Tibial nerve (tissue), 4 donors: ENCODE data around the gene CCDC85B. TPM values are rescaled to one million over a fixed set of nuclear protein-coding genes. Genes with fewer than 3 reads are reported as not detected.

Experiments used
- DNase-seq, 2 donors: peaks; one replicate each; pipeline ENCODE4 v3.0.0-alpha.2; 2019; ENCODE audit warnings: low spot score in 2 of 2
- H3K27ac ChIP-seq, 4 donors: fragments of 200-600 bp; sonication (generic) in 3 of 4; one replicate each; pipeline ENCODE4 v1.5.1; 2017 to 2019; ENCODE audit warnings: mild to moderate bottlenecking in 1 of 4
- H3K27me3 ChIP-seq, 2 donors: fragments of 200-600 bp; sonication (generic) in 1 of 2; one replicate each; pipeline versions ENCODE4 v1.5.1 to v1.6.0; 2017 to 2019
- H3K36me3 ChIP-seq, 3 donors: fragments of 200-600 bp; sonication (generic); one replicate each; pipeline ENCODE4 v1.5.1; 2018 to 2019
- H3K4me1 ChIP-seq, 4 donors: fragments of 200-600 bp; sonication (generic) in 3 of 4; one replicate each; pipeline ENCODE4 v1.5.1; 2017 to 2019
- H3K4me3 ChIP-seq, 4 donors: fragments of 200-600 bp; sonication (generic) in 3 of 4; one replicate each; pipeline ENCODE4 v1.5.1; 2017 to 2019; ENCODE audit warnings: mild to moderate bottlenecking in 1 of 4, moderate library complexity in 1 of 4
- H3K9me3 ChIP-seq, 4 donors: fragments of 200-600 bp; sonication (generic) in 3 of 4; one replicate each; pipeline ENCODE4 v1.5.1; 2017 to 2019
- EP300 ChIP-seq, 2 donors: sonication (generic); formaldehyde crosslinking; IDR thresholded peaks; one replicate each; pipeline ENCODE4 v1.6.1; 2017; ENCODE audit warnings: antibody characterized with exemption in 2 of 2, mild to moderate bottlenecking in 1 of 2
- POLR2A ChIP-seq, 2 donors: fragments of 450-650 bp; IDR thresholded peaks; one replicate each; pipeline ENCODE4 v1.6.1; 2017; ENCODE audit warnings: antibody characterized with exemption in 2 of 2, mild to moderate bottlenecking in 2 of 2, moderate library complexity in 2 of 2
- WGBS, 2 donors: methylation state at CpG; one replicate each; pipeline ENCODE4 v1.1.5; 2018; 5-methylcytosine and 5-hydroxymethylcytosine counted together
- total RNA-seq, 4 donors: library from RNA; depleted of rRNA; stranded (reverse); fragments of >200 nt; gene quantifications; one replicate each; pipeline ENCODE4 v1.1.0, GENCODE V29; 2016
- TF ChIP-seq, protein P1 (sequence below), 5 experiments: fragments of 200-600 bp in 3 of 5; fragments of 450-650 bp in 2 of 5; sonication (generic) in 3 of 5; IDR thresholded peaks; one replicate each; pipeline ENCODE4 v1.5.1; 2016 to 2019; ENCODE audit warnings: antibody characterized with exemption in 5 of 5, mild to moderate bottlenecking in 3 of 5, moderate library complexity in 2 of 5

CCDC85B gene
- total RNA-seq, 4 donors from 2014 or later = 73.0 to 108 (median 89.4) TPM

- WGBS, 2 donors = 74 to 79% methylated on average over 8 of the region's 8 CpGs
- Histone ChIP-seq H3K9me3 (no peaks in the 10 kb centered on the region), H3K4me1 (peaks cover 0 to 27% (median 11%) of the 10 kb centered on the region in 4 donors), H3K27me3 (peaks cover 0 to 16% of the 10 kb centered on the region in 2 donors), H3K36me3 (no peaks in the 10 kb centered on the region), H3K27ac (peak overlapping the region in 1 of 4 donors; percentile 55), H3K4me3 (no peak overlapping the region)
- TF ChIP-seq, protein P1, sequence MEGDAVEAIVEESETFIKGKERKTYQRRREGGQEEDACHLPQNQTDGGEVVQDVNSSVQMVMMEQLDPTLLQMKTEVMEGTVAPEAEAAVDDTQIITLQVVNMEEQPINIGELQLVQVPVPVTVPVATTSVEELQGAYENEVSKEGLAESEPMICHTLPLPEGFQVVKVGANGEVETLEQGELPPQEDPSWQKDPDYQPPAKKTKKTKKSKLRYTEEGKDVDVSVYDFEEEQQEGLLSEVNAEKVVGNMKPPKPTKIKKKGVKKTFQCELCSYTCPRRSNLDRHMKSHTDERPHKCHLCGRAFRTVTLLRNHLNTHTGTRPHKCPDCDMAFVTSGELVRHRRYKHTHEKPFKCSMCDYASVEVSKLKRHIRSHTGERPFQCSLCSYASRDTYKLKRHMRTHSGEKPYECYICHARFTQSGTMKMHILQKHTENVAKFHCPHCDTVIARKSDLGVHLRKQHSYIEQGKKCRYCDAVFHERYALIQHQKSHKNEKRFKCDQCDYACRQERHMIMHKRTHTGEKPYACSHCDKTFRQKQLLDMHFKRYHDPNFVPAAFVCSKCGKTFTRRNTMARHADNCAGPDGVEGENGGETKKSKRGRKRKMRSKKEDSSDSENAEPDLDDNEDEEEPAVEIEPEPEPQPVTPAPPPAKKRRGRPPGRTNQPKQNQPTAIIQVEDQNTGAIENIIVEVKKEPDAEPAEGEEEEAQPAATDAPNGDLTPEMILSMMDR (IDR thresholded peaks at IDR 0.05) = no peak
- TF ChIP-seq POLR2A (IDR thresholded peaks at IDR 0.05) (no peak), EP300 (IDR thresholded peaks at IDR 0.05) (no peak)
- DNase-seq = no peak
These were observed 13.2 kb downstream of the CCDC85B start for GRCh38 chr11:65903715-65904114.

- Histone ChIP-seq H3K4me3 (no peak overlapping the region), H3K36me3 (no peaks in the 10 kb centered on the region), H3K4me1 (peaks cover 0 to 10% (median 5%) of the 10 kb centered on the region in 4 donors), H3K27ac (no peak overlapping the region), H3K9me3 (no peaks in the 10 kb centered on the region), H3K27me3 (no peaks in the 10 kb centered on the region)
- DNase-seq = no peak
- WGBS, 2 donors = 87 to 93% methylated on average over 5 of the region's 5 CpGs
- TF ChIP-seq, protein P1 (IDR thresholded peaks at IDR 0.05) = no peak
- TF ChIP-seq EP300 (IDR thresholded peaks at IDR 0.05) (no peak), POLR2A (IDR thresholded peaks at IDR 0.05) (no peak)
These were observed 16.1 kb downstream of the CCDC85B start for GRCh38 chr11:65906602-65907001.

- WGBS, 2 donors = 84 to 85% methylated on average over 6 of the region's 6 CpGs
These were observed 17.4 kb downstream of the CCDC85B start for GRCh38 chr11:65907878-65908277.

DNA sequence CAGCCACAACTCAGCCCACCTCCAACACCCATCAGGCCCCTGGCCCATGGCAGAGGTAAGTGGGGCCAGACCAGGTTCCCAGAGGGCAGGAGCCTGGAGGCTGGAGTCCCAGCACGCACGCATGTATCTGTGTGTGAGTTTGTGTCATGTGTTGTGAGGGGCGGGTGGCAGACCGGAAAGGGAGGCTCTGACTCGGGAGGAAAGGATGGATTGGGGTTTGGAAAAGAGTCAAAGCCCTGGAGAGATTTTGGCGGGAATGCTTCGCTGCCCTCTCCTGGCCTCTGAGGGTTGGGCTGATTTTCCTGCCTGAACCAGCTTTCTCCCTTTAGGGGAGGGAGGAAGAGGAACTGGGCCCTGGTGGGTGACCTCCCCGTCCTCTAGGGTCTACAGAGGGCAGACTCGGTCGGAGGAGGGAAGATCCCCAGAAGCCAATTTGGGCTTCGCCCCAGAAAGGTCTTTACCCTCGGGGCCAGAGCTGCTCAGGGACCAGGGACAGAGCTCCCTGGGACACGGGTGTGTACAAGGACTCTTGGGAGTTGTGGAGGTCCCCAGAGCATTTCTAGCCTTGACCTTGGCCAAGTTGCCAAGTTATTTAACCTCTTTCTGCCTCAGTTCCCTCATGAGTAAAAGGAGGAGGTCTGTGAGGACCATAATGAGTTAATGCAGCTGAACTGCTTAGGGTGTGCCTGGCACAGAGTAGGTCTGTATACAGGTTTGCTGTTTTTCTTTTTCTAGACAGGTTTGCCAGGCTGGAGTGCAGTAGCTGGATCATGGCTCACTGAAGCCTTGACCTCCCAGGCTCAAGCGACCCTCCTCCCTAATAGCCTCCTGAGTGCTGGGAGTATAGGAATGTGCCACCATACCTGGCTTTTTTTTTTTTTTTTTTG, 21.5 kb downstream of the CCDC85B start:
- WGBS, 2 donors = 14 to 17% methylated on average over 14 of the region's 14 CpGs
- H3K9me3 ChIP-seq = no peaks in the 10 kb centered on the region
- DNase-seq = peak in 1 of 2 donors; percentile 44
- TF ChIP-seq EP300 (IDR thresholded peaks at IDR 0.05) (peak in 1 of 2 donors; percentile 66), POLR2A (IDR thresholded peaks at IDR 0.05) (no peak)
- TF ChIP-seq, protein P1 (IDR thresholded peaks at IDR 0.05) = peak; percentile 5 to 57 (median 32)
- H3K4me1 ChIP-seq = peaks cover 0 to 48% (median 29%) of the 10 kb centered on the region in 4 donors
- peaks cover 0 to 2% (median 0%) of the 10 kb centered on the region in 3 donors for H3K36me3 ChIP-seq
- H3K4me3 ChIP-seq = no peak overlapping the region
- peak overlapping the region; percentile 37 to 85 (median 64) for H3K27ac ChIP-seq
- H3K27me3 ChIP-seq = no peaks in the 10 kb centered on the region

More at GRCh38 chr11:65907878-65908277, 17.4 kb downstream of the CCDC85B start:
- Histone ChIP-seq H3K27me3 (no peaks in the 10 kb centered on the region), H3K27ac (no peak overlapping the region), H3K9me3 (no peaks in the 10 kb centered on the region), H3K4me3 (no peak overlapping the region), H3K4me1 (peaks cover 0 to 22% (median 10%) of the 10 kb centered on the region in 4 donors), H3K36me3 (no peaks in the 10 kb centered on the region)
- TF ChIP-seq POLR2A (IDR thresholded peaks at IDR 0.05) (no peak), EP300 (IDR thresholded peaks at IDR 0.05) (no peak)
- TF ChIP-seq, protein P1 (IDR thresholded peaks at IDR 0.05) = no peak
- DNase-seq = no peak

DNA sequence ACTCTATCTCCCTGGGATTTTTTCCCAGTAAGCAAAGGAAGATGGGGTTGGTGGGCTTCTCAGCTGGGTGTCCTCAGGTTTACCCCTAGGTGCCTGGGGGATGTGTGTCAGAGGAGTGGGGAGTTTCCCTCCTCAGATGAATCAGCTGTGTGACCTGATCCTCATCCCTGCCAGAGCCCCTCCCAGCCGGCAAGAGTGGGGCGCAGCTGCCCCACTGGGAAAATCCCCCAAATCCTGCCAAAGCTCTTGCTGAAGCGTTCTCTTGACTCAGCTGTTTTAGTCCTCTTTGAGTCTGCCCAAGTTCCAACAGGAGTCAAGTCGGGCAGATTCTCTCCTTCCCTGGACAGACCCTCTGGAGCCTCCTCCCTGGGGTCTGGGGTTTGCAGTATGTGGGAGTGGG, 22.4 kb downstream of the CCDC85B start:
- Histone ChIP-seq H3K4me3 (no peak overlapping the region), H3K9me3 (no peaks in the 10 kb centered on the region), H3K36me3 (peaks cover 0 to 5% (median 0%) of the 10 kb centered on the region in 3 donors), H3K27me3 (no peaks in the 10 kb centered on the region), H3K4me1 (peaks cover 0 to 57% (median 39%) of the 10 kb centered on the region in 4 donors), H3K27ac (peak overlapping the region in 2 of 4 donors; percentile 32 to 85)
- WGBS, 2 donors = 22 to 32% methylated on average over 2 to 4 of the region's 4 CpGs
- TF ChIP-seq, protein P1 (IDR thresholded peaks at IDR 0.05) = no peak
- TF ChIP-seq EP300 (IDR thresholded peaks at IDR 0.05) = no peak
- TF ChIP-seq POLR2A (IDR thresholded peaks at IDR 0.05) = no peak
- DNase-seq = no peak
